Astrocyte of the spinal cord (primary cell): ENCODE results near the gene MRC2.
A peak's percentile ranks its signal among the peaks of the same experiment; 100 is the strongest.

Experiments
- DNase-seq: peaks from one replicate; pipeline ENCODE4 v3.0.0; 2011; ENCODE audit warnings: low read depth, low spot score
- H3K4me3 ChIP-seq: 2 replicates; pipeline ENCODE4 v1.5.1; 2011; ENCODE audit warnings: low read depth, mild to moderate bottlenecking, low read length, moderate library complexity
- in situ Hi-C: cut with HindIII; loops from 2 replicates; pipeline ENCODE4 v1.10.0; 2017; ENCODE audit warnings: low sequenced_read_pairs
- TF ChIP-seq, protein P1 (sequence below): IDR thresholded peaks from 2 replicates; pipeline ENCODE4 v1.5.1; 2012; ENCODE audit warnings: low read depth, mild to moderate bottlenecking, low read length, inconsistent platforms

Gene MRC2

DNA sequence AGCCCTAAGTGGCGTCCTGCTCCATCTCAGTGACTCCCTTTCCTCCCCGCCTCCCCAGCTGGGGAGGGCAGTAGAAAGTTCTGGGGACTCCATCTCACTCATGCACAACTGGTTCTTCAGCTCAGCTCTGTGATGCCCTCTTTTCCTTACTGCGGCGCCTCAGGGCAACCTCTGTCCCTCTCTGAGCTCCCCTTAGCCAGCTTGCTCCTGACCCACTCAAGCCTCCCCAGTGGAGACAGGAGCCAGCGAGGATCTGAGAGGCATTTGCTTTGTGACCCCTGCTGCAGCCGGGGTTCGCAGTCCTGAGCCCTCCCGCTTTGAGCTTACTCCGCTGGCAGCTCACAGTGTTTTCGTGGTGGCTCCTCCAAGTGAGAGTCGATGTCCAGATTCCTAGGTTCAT is 6.2 kb upstream of the MRC2 start:
- in situ Hi-C loops: no loop called here
- TF ChIP-seq, protein P1, sequence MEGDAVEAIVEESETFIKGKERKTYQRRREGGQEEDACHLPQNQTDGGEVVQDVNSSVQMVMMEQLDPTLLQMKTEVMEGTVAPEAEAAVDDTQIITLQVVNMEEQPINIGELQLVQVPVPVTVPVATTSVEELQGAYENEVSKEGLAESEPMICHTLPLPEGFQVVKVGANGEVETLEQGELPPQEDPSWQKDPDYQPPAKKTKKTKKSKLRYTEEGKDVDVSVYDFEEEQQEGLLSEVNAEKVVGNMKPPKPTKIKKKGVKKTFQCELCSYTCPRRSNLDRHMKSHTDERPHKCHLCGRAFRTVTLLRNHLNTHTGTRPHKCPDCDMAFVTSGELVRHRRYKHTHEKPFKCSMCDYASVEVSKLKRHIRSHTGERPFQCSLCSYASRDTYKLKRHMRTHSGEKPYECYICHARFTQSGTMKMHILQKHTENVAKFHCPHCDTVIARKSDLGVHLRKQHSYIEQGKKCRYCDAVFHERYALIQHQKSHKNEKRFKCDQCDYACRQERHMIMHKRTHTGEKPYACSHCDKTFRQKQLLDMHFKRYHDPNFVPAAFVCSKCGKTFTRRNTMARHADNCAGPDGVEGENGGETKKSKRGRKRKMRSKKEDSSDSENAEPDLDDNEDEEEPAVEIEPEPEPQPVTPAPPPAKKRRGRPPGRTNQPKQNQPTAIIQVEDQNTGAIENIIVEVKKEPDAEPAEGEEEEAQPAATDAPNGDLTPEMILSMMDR: no peak
- no peak overlapping the region for H3K4me3 ChIP-seq
- DNase-seq: no peak

DNA sequence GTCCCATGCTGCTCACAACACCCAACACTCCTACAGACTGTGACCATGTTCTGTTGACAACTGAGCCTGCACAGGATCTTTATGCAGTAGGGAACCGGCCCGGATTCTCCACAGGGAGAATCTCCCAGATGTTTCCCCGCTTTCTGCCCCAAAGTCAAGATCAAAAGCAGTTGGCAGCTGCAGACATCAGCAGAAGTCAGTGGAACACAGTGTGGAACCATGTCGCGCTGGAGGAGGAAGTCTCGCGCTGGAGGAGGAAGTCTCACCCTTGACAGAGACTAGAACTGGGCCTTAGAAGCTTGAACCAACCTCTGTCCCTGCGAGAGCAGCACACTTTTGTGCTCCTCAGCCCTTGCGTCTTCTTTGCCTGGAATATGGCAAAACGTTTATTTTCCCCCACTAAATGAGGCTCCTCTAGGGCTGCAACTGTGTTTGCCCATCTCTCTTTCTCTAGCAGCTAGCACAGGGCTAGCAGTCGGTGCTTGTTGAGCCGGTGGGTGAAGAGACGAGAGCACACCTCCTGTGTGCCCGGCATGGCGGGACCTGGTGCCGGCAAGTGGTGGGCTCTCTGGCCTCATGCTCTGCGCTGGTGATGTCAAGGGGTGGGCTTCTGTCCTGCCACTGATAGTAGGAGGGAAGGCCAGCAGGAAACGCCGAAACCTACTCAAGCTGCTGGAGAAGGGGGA is 2.1 kb upstream of the MRC2 start:
- no peak for DNase-seq
- in situ Hi-C loops: no loop called here
- H3K4me3 ChIP-seq: no peak overlapping the region

DNA sequence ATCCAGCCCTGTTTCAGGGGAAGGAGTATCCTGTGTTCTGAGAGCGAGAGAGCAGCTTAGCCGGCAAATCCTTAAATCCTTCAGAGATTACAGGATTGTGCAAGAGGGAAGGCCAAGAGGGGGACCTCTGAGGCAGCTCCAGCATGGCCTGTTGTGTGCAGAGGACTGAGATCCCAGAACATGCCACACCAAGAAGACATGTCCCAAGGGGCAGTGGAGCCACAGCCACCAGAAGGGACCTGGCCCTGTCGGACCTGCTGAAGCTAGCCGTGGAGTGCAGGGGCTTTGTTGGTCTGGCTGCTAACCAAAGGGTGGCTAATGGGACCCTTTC is 1.6 kb upstream of the MRC2 start:
- TF ChIP-seq, protein P1: no peak
- no peak overlapping the region for H3K4me3 ChIP-seq
- no peak for DNase-seq
- in situ Hi-C loops: no loop called here

More for the DNA sequence above, 2.1 kb upstream of the MRC2 start:
- TF ChIP-seq, protein P1: no peak

DNA sequence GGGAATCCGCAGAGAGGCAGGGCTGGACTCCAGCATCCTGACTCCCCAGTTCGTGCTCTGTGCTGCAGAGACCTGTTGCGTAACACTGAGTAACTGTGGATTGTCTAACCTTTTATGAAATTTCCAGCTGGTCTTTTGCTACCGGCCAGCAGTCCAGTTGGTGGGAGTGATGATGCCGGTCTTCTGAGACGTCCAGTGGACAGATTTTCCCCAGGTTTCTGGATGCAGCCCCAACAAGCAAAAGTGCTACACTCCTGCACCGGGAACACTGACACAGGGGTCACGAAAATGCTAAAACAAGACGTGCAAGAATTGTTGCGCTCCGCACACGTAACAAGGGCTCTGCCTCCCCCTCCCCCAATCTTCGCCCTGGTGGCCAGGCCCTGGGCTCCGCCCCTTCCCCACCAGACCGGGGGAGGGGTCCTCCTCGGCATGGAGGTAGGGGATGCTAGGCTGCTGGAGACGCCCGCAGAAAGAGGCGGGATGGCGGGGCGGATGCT is 701 bp upstream of the MRC2 start:
- H3K4me3 ChIP-seq: peak overlapping the region; percentile 78
- in situ Hi-C loops: no loop called here
- peak; percentile 81 for DNase-seq
- TF ChIP-seq, protein P1: no peak

DNA sequence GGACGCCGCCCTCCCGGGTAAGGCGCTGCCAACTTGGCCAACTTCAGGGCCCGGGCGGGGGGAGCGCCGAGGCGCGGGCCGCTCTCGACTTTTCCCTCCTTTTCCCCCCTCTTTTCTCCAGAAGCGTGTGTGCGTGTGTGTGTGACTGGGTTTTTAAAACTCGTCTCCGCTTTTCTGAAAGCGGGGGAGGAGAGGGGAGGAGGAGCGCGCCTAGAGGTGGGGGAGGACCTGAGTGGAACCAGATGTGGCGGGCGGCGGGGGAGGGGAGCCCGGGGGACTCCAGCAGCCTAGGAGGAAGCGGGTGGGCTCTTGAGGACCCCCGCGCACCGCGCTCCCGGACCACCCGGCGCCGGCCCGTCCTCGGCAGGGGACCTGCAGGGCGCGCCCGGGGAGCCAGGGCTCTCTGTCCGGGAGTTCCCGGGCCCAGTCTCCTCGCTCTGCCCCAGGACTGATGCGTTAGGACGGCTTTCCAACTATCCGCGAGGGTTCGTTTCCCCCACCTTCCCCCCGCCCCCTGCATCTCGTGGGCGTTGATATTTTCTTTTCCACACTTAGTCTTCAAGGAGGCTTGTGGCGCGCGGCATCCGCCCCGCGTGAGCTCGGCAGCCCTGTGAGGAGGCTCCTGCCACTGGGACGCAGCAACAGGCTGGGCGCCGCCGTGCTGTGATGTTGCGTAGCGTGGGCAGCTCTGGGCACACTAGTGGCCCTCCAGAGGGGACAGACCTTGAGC is 599 bp downstream of the MRC2 start:
- TF ChIP-seq, protein P1: no peak
- peak; percentile 82 for DNase-seq
- in situ Hi-C loops: no loop called here
- peak overlapping the region; percentile 78 for H3K4me3 ChIP-seq

DNA sequence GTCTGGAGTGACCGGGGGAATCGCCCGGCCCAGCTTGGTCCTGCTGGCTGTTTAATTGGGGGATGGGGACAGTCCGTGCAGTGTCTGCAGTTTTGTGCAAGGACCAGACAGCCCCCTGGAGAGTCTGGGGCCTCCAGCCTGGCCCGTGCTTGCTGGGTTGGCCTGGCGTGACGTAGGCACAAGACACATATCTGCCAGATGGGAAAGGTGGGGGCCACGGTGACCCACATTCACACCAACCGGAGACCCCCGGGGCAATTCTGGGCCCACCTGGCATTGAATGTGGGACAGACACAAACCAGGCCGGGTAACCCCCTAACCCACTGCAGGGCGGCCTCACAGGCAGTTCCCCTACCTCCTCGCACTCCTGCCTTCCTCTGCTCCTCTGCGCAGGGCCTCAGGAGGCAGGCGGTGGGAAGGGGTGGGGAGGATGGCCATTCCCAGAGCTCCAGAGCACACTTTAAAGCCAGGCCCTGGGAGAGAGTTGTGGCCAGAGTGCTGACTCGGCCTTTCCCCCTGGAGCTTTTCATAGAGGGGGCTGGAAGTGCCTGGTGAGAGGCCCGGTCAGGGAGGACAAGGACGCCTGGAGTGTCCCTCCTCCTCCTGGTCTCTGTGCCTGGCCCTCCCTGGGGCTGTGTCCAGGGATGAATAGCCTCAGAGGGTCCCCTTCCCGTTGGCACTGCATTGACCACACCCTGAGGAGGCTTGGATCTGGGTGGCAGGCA is 1.5 kb downstream of the MRC2 start:
- in situ Hi-C loops: no loop called here
- peak overlapping the region; percentile 78 for H3K4me3 ChIP-seq
- peak; percentile 85 for DNase-seq
- TF ChIP-seq, protein P1: no peak
